Adrenal gland (tissue), 12 donors: ENCODE results near the gene GUCY2C. TPM values are rescaled to one million over a fixed set of nuclear protein-coding genes. Genes with fewer than 3 reads are reported as not detected.

Experiments used
- DNase-seq, 7 donors: peaks; one replicate each; pipeline ENCODE4 v3.0.0-alpha.2; 2019 to 2020
- H3K27ac ChIP-seq, 5 donors: fragments of 200-600 bp; sonication (generic) in 4 of 5; 1 replicate in 3 of 5; 2 replicates in 2 of 5; pipeline versions ENCODE4 v1.5.1 to v1.8.0; 2016 to 2020; ENCODE audit warnings: mild to moderate bottlenecking in 1 of 5
- H3K27me3 ChIP-seq: fragments of 200-600 bp; 2 replicates; pipeline ENCODE4 v1.8.0; 2021
- H3K36me3 ChIP-seq, 2 donors: fragments of 200-600 bp; replicated peaks in 1 of 2; 1 replicate in 1 of 2; 2 replicates in 1 of 2; pipeline versions ENCODE4 v1.5.1 to v1.8.0; 2018 to 2022
- H3K4me1 ChIP-seq, 2 donors: fragments of 200-600 bp; replicated peaks in 1 of 2; 1 replicate in 1 of 2; 2 replicates in 1 of 2; pipeline versions ENCODE4 v1.5.1 to v1.8.0; 2018 to 2021
- H3K4me3 ChIP-seq, 4 donors: fragments of 200-600 bp; sonication (generic) in 3 of 4; one replicate each; pipeline ENCODE4 v1.5.1; 2016 to 2018
- H3K9me3 ChIP-seq, 3 donors: fragments of 200-600 bp; sonication (generic) in 1 of 3; replicated peaks in 1 of 3; 1 replicate in 2 of 3; 2 replicates in 1 of 3; pipeline versions ENCODE4 v1.5.1 to v1.8.0; 2016 to 2021
- POLR2A ChIP-seq, 2 donors: fragments of 450-650 bp; IDR thresholded peaks; one replicate each; pipeline ENCODE4 v1.6.1; 2017; ENCODE audit warnings: antibody characterized with exemption in 2 of 2, mild to moderate bottlenecking in 2 of 2, moderate library complexity in 1 of 2
- WGBS, 4 donors: extraction: QIAGEN DNeasy Blood & Tissue Kit in 2 of 4; methylation state at CpG; one replicate each; pipeline versions ENCODE4 v1.1.5 to v1.1.7; 2013 to 2017; 5-methylcytosine and 5-hydroxymethylcytosine counted together
- intact Hi-C, 2 donors: fragments of 100-400 bp; cut with DNase I; formaldehyde crosslinking; loops; one replicate each; pipeline versions ENCODE4 v1.14.1 to v1.15.0; 2022 to 2023
- polyA plus RNA-seq, 3 donors: library from polyadenylated mRNA; stranded (reverse); fragments of 200-250 nt in 2 of 3; fragments of 350-450 nt in 1 of 3; fragmentation: Illumina TruSeq in 1 of 3; extraction: RNeasy Lipid Tissue Mini Kit (QIAGEN cat#74804) in 1 of 3; gene quantifications; one replicate each; pipeline ENCODE4 v1.2.3, GENCODE V29; 2013 to 2014
- total RNA-seq, 9 donors: library from RNA; depleted of rRNA in 4 of 9; stranded (reverse); fragments of >200 nt in 4 of 9; fragments of 120-200 nt in 1 of 9; fragmentation: NEBNext Ultra II Directional in 1 of 9; extraction: Animal tissue kit (Norgen Biotek cat#: 25700) in 1 of 9; gene quantifications; one replicate each; pipeline versions ENCODE4 v1.1.0 to v1.2.4, GENCODE V29; 2013 to 2023
- TF ChIP-seq, protein P1 (sequence below), 6 experiments: fragments of 450-650 bp in 4 of 6; fragments of 200-600 bp in 2 of 6; sonication (generic) in 1 of 6; IDR thresholded peaks; 1 replicate in 5 of 6; 2 replicates in 1 of 6; pipeline versions ENCODE4 v1.5.1 to v1.8.0; 2016 to 2021; ENCODE audit warnings: antibody characterized with exemption in 6 of 6, mild to moderate bottlenecking in 2 of 6, moderate library complexity in 1 of 6
- donor health status: healthy with polysubstance abuse.
- donor health status: Bipolar disorder and iron deficiency.
- donor health status: DM: yes; HTN: yes; CAD: no.
- donor health status: DM: no; HTN: no; CAD: no.
- donor health status: DM: no; HTN: no; CAD: no.
- donor health status: DM: yes; HTN: yes; CAD: no.

The GUCY2C gene
- total and polyA plus RNA-seq, 12 donors = not detected

DNA sequence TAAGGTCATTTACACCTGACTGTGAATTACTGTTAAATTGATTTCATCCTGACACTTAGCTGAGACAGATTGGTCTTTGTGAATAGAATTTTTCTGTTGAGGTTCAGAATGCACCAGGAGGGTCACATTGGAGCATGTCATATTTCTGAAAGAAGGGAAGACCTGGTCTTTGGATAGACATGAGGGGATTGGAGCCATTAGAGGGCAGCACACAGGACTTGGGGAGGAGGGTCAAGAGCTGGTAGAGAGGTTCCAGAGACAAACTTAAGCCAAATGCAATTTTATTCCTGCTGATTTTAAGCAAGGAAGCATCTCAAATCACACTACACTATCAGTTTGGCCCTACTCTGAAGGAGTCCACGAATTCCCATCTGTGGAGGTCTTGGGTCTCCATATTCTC lies 41.1 kb downstream of the GUCY2C start:
- H3K36me3 ChIP-seq = no peaks in the 10 kb centered on the region
- H3K27me3 ChIP-seq = no peaks in the 10 kb centered on the region
- intact Hi-C loops = no loop called here
- no peaks in the 10 kb centered on the region for H3K9me3 ChIP-seq
- H3K4me1 ChIP-seq = no peaks in the 10 kb centered on the region
- 81 to 96% (median 91%) methylated on average over 1 of the region's 1 CpG for WGBS, 4 donors
- no peak for TF ChIP-seq POLR2A (IDR thresholded peaks at IDR 0.05)
- TF ChIP-seq, protein P1, sequence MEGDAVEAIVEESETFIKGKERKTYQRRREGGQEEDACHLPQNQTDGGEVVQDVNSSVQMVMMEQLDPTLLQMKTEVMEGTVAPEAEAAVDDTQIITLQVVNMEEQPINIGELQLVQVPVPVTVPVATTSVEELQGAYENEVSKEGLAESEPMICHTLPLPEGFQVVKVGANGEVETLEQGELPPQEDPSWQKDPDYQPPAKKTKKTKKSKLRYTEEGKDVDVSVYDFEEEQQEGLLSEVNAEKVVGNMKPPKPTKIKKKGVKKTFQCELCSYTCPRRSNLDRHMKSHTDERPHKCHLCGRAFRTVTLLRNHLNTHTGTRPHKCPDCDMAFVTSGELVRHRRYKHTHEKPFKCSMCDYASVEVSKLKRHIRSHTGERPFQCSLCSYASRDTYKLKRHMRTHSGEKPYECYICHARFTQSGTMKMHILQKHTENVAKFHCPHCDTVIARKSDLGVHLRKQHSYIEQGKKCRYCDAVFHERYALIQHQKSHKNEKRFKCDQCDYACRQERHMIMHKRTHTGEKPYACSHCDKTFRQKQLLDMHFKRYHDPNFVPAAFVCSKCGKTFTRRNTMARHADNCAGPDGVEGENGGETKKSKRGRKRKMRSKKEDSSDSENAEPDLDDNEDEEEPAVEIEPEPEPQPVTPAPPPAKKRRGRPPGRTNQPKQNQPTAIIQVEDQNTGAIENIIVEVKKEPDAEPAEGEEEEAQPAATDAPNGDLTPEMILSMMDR (IDR thresholded peaks at IDR 0.05) = no peak
- no peak overlapping the region for H3K4me3 ChIP-seq
- DNase-seq = no peak
- no peak overlapping the region for H3K27ac ChIP-seq

- Histone ChIP-seq H3K4me1 (no peaks in the 10 kb centered on the region), H3K9me3 (no peaks in the 10 kb centered on the region), H3K36me3 (no peaks in the 10 kb centered on the region), H3K27me3 (no peaks in the 10 kb centered on the region), H3K4me3 (no peak overlapping the region), H3K27ac (no peak overlapping the region)
- intact Hi-C loops = no loop called here
- no peak for TF ChIP-seq POLR2A (IDR thresholded peaks at IDR 0.05)
- TF ChIP-seq, protein P1 (IDR thresholded peaks at IDR 0.05) = no peak
- no peak for DNase-seq
Measured at GRCh38 chr12:14654842-14655241, 41.6 kb downstream of the GUCY2C start.

GRCh38 chr12:14654416-14654815 lies 42.0 kb downstream of the GUCY2C start:
- intact Hi-C loops = no loop called here
- TF ChIP-seq, protein P1 (IDR thresholded peaks at IDR 0.05) = no peak
- TF ChIP-seq POLR2A (IDR thresholded peaks at IDR 0.05) = no peak
- Histone ChIP-seq H3K27me3 (no peaks in the 10 kb centered on the region), H3K4me1 (no peaks in the 10 kb centered on the region), H3K9me3 (no peaks in the 10 kb centered on the region), H3K4me3 (no peak overlapping the region), H3K36me3 (no peaks in the 10 kb centered on the region), H3K27ac (no peak overlapping the region)
- WGBS, 4 donors = 74 to 76% (median 75%) methylated on average over 4 of the region's 4 CpGs
- no peak for DNase-seq

DNA sequence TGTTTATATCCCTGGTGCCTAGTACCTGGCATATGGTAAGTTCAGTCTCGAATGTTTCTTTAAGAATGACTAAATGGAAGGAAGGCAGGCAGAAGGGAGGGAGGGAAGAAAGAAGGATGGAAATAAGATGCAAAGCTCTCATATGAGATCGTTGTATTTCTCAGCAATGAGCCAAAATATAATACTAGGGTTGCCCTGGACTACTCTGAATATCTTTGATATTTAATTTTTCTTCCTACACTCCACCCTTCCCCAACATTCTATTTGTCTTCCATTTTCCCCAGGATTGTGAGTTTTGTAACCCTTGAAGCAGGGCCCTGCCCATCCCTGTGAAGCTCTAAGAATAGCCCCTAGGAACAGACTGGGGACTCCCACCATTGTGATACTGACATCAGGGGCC lies 43.9 kb downstream of the GUCY2C start:
- Histone ChIP-seq H3K27ac (no peak overlapping the region), H3K4me3 (no peak overlapping the region), H3K27me3 (no peaks in the 10 kb centered on the region), H3K9me3 (no peaks in the 10 kb centered on the region), H3K4me1 (no peaks in the 10 kb centered on the region), H3K36me3 (no peaks in the 10 kb centered on the region)
- TF ChIP-seq POLR2A (IDR thresholded peaks at IDR 0.05) = no peak
- TF ChIP-seq, protein P1 (IDR thresholded peaks at IDR 0.05) = no peak
- no peak for DNase-seq
- 84 to 89% (median 86%) methylated on average over 2 of the region's 2 CpGs for WGBS, 4 donors
- intact Hi-C loops = no loop called here
